Measurements from ENCODE around the gene BACE1. TPM values are rescaled to one million over a fixed set of nuclear protein-coding genes. Genes with fewer than 3 reads are reported as not detected.

The BACE1 gene
- total RNA-seq, 2 experiments from 2014 or later = 1.6 to 1.9 TPM

Other genes with a start within 250 kb of the BACE1 start
- gene SIK3, start 217.8 kb downstream of the BACE1 start, total RNA-seq = 10 to 100 TPM; 41.4 to 41.9 TPM
- 10 to 100 TPM; 81.9 to 85.5 TPM for gene PAFAH1B2, start 172.0 kb downstream of the BACE1 start, total RNA-seq
- gene SIDT2, start 137.5 kb downstream of the BACE1 start, total RNA-seq = 10 to 100 TPM; 10.5 to 12.7 TPM
- 1 to 10 TPM; 1.3 to 1.6 TPM for gene TAGLN, start 116.9 kb downstream of the BACE1 start, total RNA-seq
- 10 to 100 TPM; 79.3 to 86.9 TPM for gene PCSK7, start 84.2 kb downstream of the BACE1 start, total RNA-seq
- gene RNF214, start 83.6 kb downstream of the BACE1 start, total RNA-seq = 10 to 100 TPM; 19.7 to 22.9 TPM
- gene BACE1-AS, start 24.9 kb downstream of the BACE1 start, total RNA-seq = 1 to 10 TPM; 4.8 to 5.1 TPM
- 10 to 100 TPM; 34.7 to 35.0 TPM for gene CEP164, start 11.6 kb upstream of the BACE1 start, total RNA-seq